PC-9 (cell line): Measurements from ENCODE around the gene L3MBTL1. TPM values are rescaled to one million over a fixed set of nuclear protein-coding genes. Genes with fewer than 3 reads are reported as not detected.

ENCODE experiments used
- BruUV-seq: library from RNA; stranded (reverse); fragments of 400-500 nt; replicated peaks from 2 replicates; lab custom pipeline; 2021; lab: Mats Ljungman, UMichigan
- CTCF ChIA-PET: fragments of 300-600 bp; sonication (Branson Sonifier 250); formaldehyde crosslinking; loops from one replicate; lab custom pipeline; 2022; ENCODE audit warnings: antibody characterized with exemption; lab: Charles Lee
- POLR2A ChIA-PET: fragments of 300-600 bp; sonication (Branson Sonifier 250); formaldehyde crosslinking; loops from one replicate; lab custom pipeline; 2022; ENCODE audit warnings: antibody characterized with exemption; ENCODE audit not compliant: unreplicated experiment; lab: Charles Lee
- DNase-seq, 2 experiments: peaks; one replicate each; pipeline versions ENCODE4 v3.0.0 to v3.0.0-alpha.2; 2015 to 2022; ENCODE audit warnings: mixed read lengths in 1 of 2
- H2AFZ ChIP-seq: fragments of 200-600 bp; sonication (generic); 2 replicates; pipeline ENCODE4 v1.8.1; 2017; ENCODE audit warnings: antibody characterized with exemption
- H3F3A ChIP-seq: fragments of 200-600 bp; sonication (generic); 2 replicates; pipeline ENCODE4 v1.8.1; 2017; ENCODE audit warnings: antibody characterized with exemption, mild to moderate bottlenecking, low read depth; ENCODE audit not compliant: insufficient read depth
- H3K27ac ChIP-seq: fragments of 200-600 bp; sonication (generic); 2 replicates; pipeline ENCODE4 v1.6.1; 2016; ENCODE audit warnings: mixed run types
- H3K27me3 ChIP-seq: fragments of 200-600 bp; sonication (generic); 2 replicates; pipeline ENCODE4 v1.6.1; 2016; ENCODE audit warnings: low read depth, mixed run types; ENCODE audit not compliant: insufficient read depth
- H3K36me3 ChIP-seq: fragments of 200-600 bp; sonication (generic); 2 replicates; pipeline ENCODE4 v1.6.1; 2016; ENCODE audit warnings: low read depth, mixed run types
- H3K4me1 ChIP-seq: fragments of 200-600 bp; sonication (generic); replicated peaks from 2 replicates; pipeline ENCODE4 v1.6.1; 2016; ENCODE audit warnings: mixed run types; ENCODE audit not compliant: insufficient read depth
- H3K4me2 ChIP-seq: fragments of 200-600 bp; sonication (generic); 2 replicates; pipeline ENCODE4 v1.6.1; 2017; ENCODE audit warnings: mixed run types
- H3K4me3 ChIP-seq: fragments of 200-600 bp; sonication (generic); 2 replicates; pipeline ENCODE4 v1.6.1; 2016; ENCODE audit warnings: mixed run types
- H3K79me2 ChIP-seq: fragments of 200-600 bp; sonication (generic); 2 replicates; pipeline ENCODE4 v1.6.1; 2017; ENCODE audit warnings: low read depth, mixed run types
- H3K9me2 ChIP-seq: fragments of 200-600 bp; sonication (generic); 2 replicates; pipeline ENCODE4 v1.8.1; 2017; ENCODE audit warnings: mild to moderate bottlenecking; ENCODE audit not compliant: insufficient read depth
- H3K9me3 ChIP-seq: fragments of 200-600 bp; sonication (generic); 2 replicates; pipeline ENCODE4 v1.8.1; 2016; ENCODE audit warnings: low read depth; ENCODE audit not compliant: insufficient read depth
- H4K20me1 ChIP-seq: fragments of 200-600 bp; sonication (generic); 2 replicates; pipeline ENCODE4 v1.8.1; 2017; ENCODE audit not compliant: insufficient read depth
- CTCF ChIP-seq: fragments of 200-600 bp; sonication (generic); conservative IDR thresholded peaks from 2 replicates; pipeline ENCODE4 v1.6.1; 2017; ENCODE audit warnings: mixed run types, antibody characterized with exemption, mild to moderate bottlenecking, moderate library complexity
- EZH2 ChIP-seq: fragments of 200-600 bp; sonication (generic); IDR thresholded peaks from 2 replicates; pipeline ENCODE4 v1.8.0; 2017; ENCODE audit warnings: antibody characterized with exemption, low read depth
- intact Hi-C: fragments of 100-400 bp; cut with micrococcal nuclease; formaldehyde crosslinking; loops from one replicate; pipeline ENCODE4 v1.10.0; 2022; ENCODE audit not compliant: unreplicated experiment
- total RNA-seq: library from RNA; stranded (reverse); gene quantifications from 2 replicates; pipeline ENCODE4 v1.2.3, GENCODE V29; 2021

Gene L3MBTL1
- total RNA-seq, 1 experiment from 2014 or later: 34.9 TPM

- no peak overlapping the region for H2AFZ ChIP-seq
- H3K27ac ChIP-seq: no peak overlapping the region
- H3K4me3 ChIP-seq: no peak overlapping the region
- H3K79me2 ChIP-seq: no peaks in the 10 kb centered on the region
- no peaks in the 10 kb centered on the region for H3K36me3 ChIP-seq
- POLR2A ChIA-PET: interaction anchor here (0.7 kb wide), 1 partner anchor 213 kb away, joined by 3 read pairs; no protein-coding TSS in a partner anchor
- H3K27me3 ChIP-seq: no peaks in the 10 kb centered on the region
- TF ChIP-seq CTCF (no peak), EZH2 (no peak)
- 0 out of 2 replicates have a peak overlapping the region, but pooled peaks have one; percentile 5 for H3K4me2 ChIP-seq
- peaks cover 32% of the 10 kb centered on the region for H3K4me1 ChIP-seq
- H3K9me3 ChIP-seq: no peaks in the 10 kb centered on the region
- CTCF ChIA-PET: no interaction called here
- H3F3A ChIP-seq: peaks cover 3% of the 10 kb centered on the region; the same call in 1 of the 2 replicates
- no TSS peak for BruUV-seq
- H4K20me1 ChIP-seq: no peaks in the 10 kb centered on the region
- no peaks in the 10 kb centered on the region for H3K9me2 ChIP-seq
- intact Hi-C loops: no loop called here
- DNase-seq: no peak
Observed at GRCh38 chr20:43583133-43583864, 75.8 kb downstream of the L3MBTL1 start.

- DNase-seq: peak; percentile 43 to 68
- intact Hi-C loops: no loop called here
Observed at GRCh38 chr20:43583982-43584432, 76.5 kb downstream of the L3MBTL1 start.

More at GRCh38 chr20:43583982-43584432, 76.5 kb downstream of the L3MBTL1 start:
- no peaks in the 10 kb centered on the region for H3K27me3 ChIP-seq
- H4K20me1 ChIP-seq: no peaks in the 10 kb centered on the region
- H3K4me3 ChIP-seq: no peak overlapping the region
- BruUV-seq: no TSS peak
- no peak overlapping the region for H3K27ac ChIP-seq
- POLR2A ChIA-PET: interaction anchor here (0.7 kb wide), 1 partner anchor 212 kb away, joined by 3 read pairs; no protein-coding TSS in a partner anchor
- TF ChIP-seq CTCF: no peak
- no peak for TF ChIP-seq EZH2
- no peaks in the 10 kb centered on the region for H3K36me3 ChIP-seq
- H2AFZ ChIP-seq: no peak overlapping the region
- H3K4me1 ChIP-seq: peaks cover 32% of the 10 kb centered on the region
- H3K9me2 ChIP-seq: no peaks in the 10 kb centered on the region
- no peaks in the 10 kb centered on the region for H3K79me2 ChIP-seq
- no peaks in the 10 kb centered on the region for H3K9me3 ChIP-seq
- 0 out of 2 replicates have a peak overlapping the region, but pooled peaks have one; percentile 5 for H3K4me2 ChIP-seq
- peaks cover 3% of the 10 kb centered on the region; the same call in 1 of the 2 replicates for H3F3A ChIP-seq
- CTCF ChIA-PET: no interaction called here
